DOHH2 (cell line): Measurements from ENCODE around the gene EPB41L1.

Source experiments
- H3F3A ChIP-seq: fragments of 200-600 bp; sonication (generic), shearing (Covaris generic); 2 replicates; pipeline ENCODE4 v1.6.0; 2016; ENCODE audit warnings: antibody characterized with exemption, mild to moderate bottlenecking; ENCODE audit not compliant: control insufficient read depth, insufficient read depth
- H3K27ac ChIP-seq: fragments of 200-600 bp; sonication (generic); 2 replicates; pipeline ENCODE4 v1.5.1; 2014; ENCODE audit warnings: low read depth, mild to moderate bottlenecking, low read length, moderate library complexity
- H3K27me3 ChIP-seq: fragments of 200-600 bp; sonication (generic); 2 replicates; pipeline ENCODE4 v1.6.1; 2014; ENCODE audit warnings: mild to moderate bottlenecking, low read length, mixed read lengths; ENCODE audit not compliant: control insufficient read depth
- H3K36me3 ChIP-seq: fragments of 200-600 bp; sonication (generic); 2 replicates; pipeline ENCODE4 v1.6.1; 2014; ENCODE audit warnings: mild to moderate bottlenecking, low read length, moderate library complexity, mixed read lengths; ENCODE audit not compliant: control insufficient read depth
- H3K4me1 ChIP-seq: fragments of 200-600 bp; sonication (generic); 2 replicates; pipeline ENCODE4 v1.6.1; 2014; ENCODE audit warnings: mild to moderate bottlenecking, low read length, mixed read lengths; ENCODE audit not compliant: control insufficient read depth
- H3K4me2 ChIP-seq: fragments of 200-600 bp; sonication (generic); 2 replicates; pipeline ENCODE4 v1.6.0; 2014; ENCODE audit warnings: mild to moderate bottlenecking, low read length, moderate library complexity
- H3K4me3 ChIP-seq: fragments of 200-600 bp; sonication (generic); 2 replicates; pipeline ENCODE4 v1.5.1; 2014; ENCODE audit warnings: mild to moderate bottlenecking, low read length, mixed read lengths
- H3K79me2 ChIP-seq: fragments of 200-600 bp; sonication (generic); 2 replicates; pipeline ENCODE4 v1.6.1; 2014; ENCODE audit warnings: mild to moderate bottlenecking, low read length, mixed read lengths; ENCODE audit not compliant: control insufficient read depth
- H3K9me2 ChIP-seq: fragments of 200-600 bp; sonication (generic); replicated peaks from 2 replicates; pipeline ENCODE4 v1.6.1; 2014; ENCODE audit warnings: mild to moderate bottlenecking, low read length, mixed read lengths; ENCODE audit not compliant: control insufficient read depth
- H3K9me3 ChIP-seq: fragments of 200-600 bp; sonication (generic); 2 replicates; pipeline ENCODE4 v1.6.1; 2014; ENCODE audit warnings: antibody characterized with exemption, low read length, mixed read lengths; ENCODE audit not compliant: control insufficient read depth, insufficient read depth
- H4K20me1 ChIP-seq: fragments of 200-600 bp; sonication (generic); 2 replicates; pipeline ENCODE4 v1.6.0; 2014; ENCODE audit warnings: low read depth, mild to moderate bottlenecking, antibody characterized with exemption, low read length, moderate library complexity; ENCODE audit not compliant: control insufficient read depth, insufficient read depth
- EZH2phosphoT487 ChIP-seq: fragments of 200-600 bp; sonication (generic); IDR thresholded peaks from 2 replicates; pipeline ENCODE4 v1.6.1; 2017; ENCODE audit warnings: borderline replicate concordance, mild to moderate bottlenecking, antibody characterized with exemption, low read length, moderate library complexity, mixed read lengths
- TF ChIP-seq, protein P1 (sequence below): fragments of 200-600 bp; sonication (generic); IDR thresholded peaks from one replicate; pipeline ENCODE4 v1.5.1; 2014; ENCODE audit warnings: antibody characterized with exemption, mild to moderate bottlenecking, low read depth, low read length; ENCODE audit not compliant: poor library complexity, severe bottlenecking

EPB41L1 gene

DNA sequence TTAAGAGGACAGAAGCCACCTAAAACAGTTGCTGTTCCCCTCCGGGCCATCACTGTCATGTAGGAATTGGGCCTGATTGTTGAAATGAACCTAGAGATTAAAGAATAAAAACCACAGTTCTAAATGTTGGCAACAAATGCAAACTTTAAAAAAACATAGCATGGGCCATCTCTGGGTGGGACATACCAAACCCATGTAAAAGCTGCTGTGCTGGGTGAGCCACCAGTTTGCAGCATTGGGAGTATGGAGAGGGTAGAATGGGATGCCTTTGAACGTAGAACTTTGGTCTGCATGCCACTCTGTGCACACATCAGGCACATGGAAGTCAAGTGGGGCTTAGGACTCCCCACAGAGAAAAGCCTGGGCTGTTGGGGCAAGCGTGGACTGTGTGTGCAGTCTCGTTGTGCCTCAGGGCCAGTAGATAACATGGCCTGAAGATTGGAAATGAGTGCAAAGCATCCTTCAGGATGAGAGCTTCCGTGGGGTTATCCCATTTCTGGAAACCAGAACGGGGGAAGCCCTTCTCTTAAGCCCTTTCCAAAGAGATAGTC, 28.1 kb downstream of the EPB41L1 start:
- H3F3A ChIP-seq = no peaks in the 10 kb centered on the region
- no peak overlapping the region for H3K4me3 ChIP-seq
- H3K27ac ChIP-seq = no peak overlapping the region
- H3K4me2 ChIP-seq = no peak overlapping the region
- no peak for TF ChIP-seq EZH2phosphoT487
- TF ChIP-seq, protein P1, sequence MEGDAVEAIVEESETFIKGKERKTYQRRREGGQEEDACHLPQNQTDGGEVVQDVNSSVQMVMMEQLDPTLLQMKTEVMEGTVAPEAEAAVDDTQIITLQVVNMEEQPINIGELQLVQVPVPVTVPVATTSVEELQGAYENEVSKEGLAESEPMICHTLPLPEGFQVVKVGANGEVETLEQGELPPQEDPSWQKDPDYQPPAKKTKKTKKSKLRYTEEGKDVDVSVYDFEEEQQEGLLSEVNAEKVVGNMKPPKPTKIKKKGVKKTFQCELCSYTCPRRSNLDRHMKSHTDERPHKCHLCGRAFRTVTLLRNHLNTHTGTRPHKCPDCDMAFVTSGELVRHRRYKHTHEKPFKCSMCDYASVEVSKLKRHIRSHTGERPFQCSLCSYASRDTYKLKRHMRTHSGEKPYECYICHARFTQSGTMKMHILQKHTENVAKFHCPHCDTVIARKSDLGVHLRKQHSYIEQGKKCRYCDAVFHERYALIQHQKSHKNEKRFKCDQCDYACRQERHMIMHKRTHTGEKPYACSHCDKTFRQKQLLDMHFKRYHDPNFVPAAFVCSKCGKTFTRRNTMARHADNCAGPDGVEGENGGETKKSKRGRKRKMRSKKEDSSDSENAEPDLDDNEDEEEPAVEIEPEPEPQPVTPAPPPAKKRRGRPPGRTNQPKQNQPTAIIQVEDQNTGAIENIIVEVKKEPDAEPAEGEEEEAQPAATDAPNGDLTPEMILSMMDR = no peak
- H3K27me3 ChIP-seq = no peaks in the 10 kb centered on the region
- H3K36me3 ChIP-seq = no peaks in the 10 kb centered on the region
- no peaks in the 10 kb centered on the region for H4K20me1 ChIP-seq
- H3K79me2 ChIP-seq = no peaks in the 10 kb centered on the region
- H3K9me2 ChIP-seq = no peaks in the 10 kb centered on the region
- no peaks in the 10 kb centered on the region for H3K9me3 ChIP-seq
- H3K4me1 ChIP-seq = no peaks in the 10 kb centered on the region

GRCh38 chr20:36183155-36183944, 28.8 kb downstream of the EPB41L1 start:
- Histone ChIP-seq H3K27ac (no peak overlapping the region), H3K4me1 (no peaks in the 10 kb centered on the region), H3K9me3 (no peaks in the 10 kb centered on the region), H3K9me2 (no peaks in the 10 kb centered on the region), H3K36me3 (no peaks in the 10 kb centered on the region), H3K4me2 (no peak overlapping the region), H3K4me3 (no peak overlapping the region), H4K20me1 (no peaks in the 10 kb centered on the region), H3F3A (no peaks in the 10 kb centered on the region), H3K79me2 (no peaks in the 10 kb centered on the region), H3K27me3 (no peaks in the 10 kb centered on the region)
- TF ChIP-seq, protein P1 = no peak
- TF ChIP-seq EZH2phosphoT487 = no peak

- no peak overlapping the region for H3K27ac ChIP-seq
- no peak overlapping the region for H3K4me3 ChIP-seq
- no peaks in the 10 kb centered on the region for H3K9me2 ChIP-seq
- H3K4me2 ChIP-seq = no peak overlapping the region
- H3K79me2 ChIP-seq = no peaks in the 10 kb centered on the region
- H3K9me3 ChIP-seq = no peaks in the 10 kb centered on the region
- TF ChIP-seq EZH2phosphoT487 = no peak
- TF ChIP-seq, protein P1 = no peak
- H3F3A ChIP-seq = no peaks in the 10 kb centered on the region
- no peaks in the 10 kb centered on the region for H3K27me3 ChIP-seq
- H3K36me3 ChIP-seq = no peaks in the 10 kb centered on the region
- no peaks in the 10 kb centered on the region for H3K4me1 ChIP-seq
- H4K20me1 ChIP-seq = no peaks in the 10 kb centered on the region
Observed at GRCh38 chr20:36184816-36185776, 30.6 kb downstream of the EPB41L1 start.
